ENCODE data around the gene LPAR3. TPM values are rescaled to one million over a fixed set of nuclear protein-coding genes. Genes with fewer than 3 reads are reported as not detected.

LPAR3 gene
- total and polyA plus RNA-seq, 2 experiments from 2014 or later, result 10.4 to 36.9 TPM

GRCh38 chr1:84888753-84889152, 4.3 kb downstream of the LPAR3 start:
- Histone ChIP-seq H3K4me1 (ENCODE audit: insufficient read depth) (peaks cover 12% of the 10 kb centered on the region), H3K27me3 (ENCODE audit: insufficient read depth) (peaks cover 16% of the 10 kb centered on the region), H3K4me2 (no peak overlapping the region), H3K36me3 (ENCODE audit: insufficient read depth) (peaks cover 18% of the 10 kb centered on the region), H2AFZ (no peak overlapping the region), H3F3A (replicated peaks; ENCODE audit: low read depth) (peaks cover 1% of the 10 kb centered on the region; the same call in 1 of the 2 replicates), H3K79me2 (replicated peaks; ENCODE audit: insufficient read depth) (peaks cover 32% of the 10 kb centered on the region), H3K9me2 (ENCODE audit: insufficient read depth) (no peaks in the 10 kb centered on the region), H3K27ac (ENCODE audit: low read depth) (no peak overlapping the region), H4K20me1 (replicated peaks; ENCODE audit: insufficient read depth) (no peaks in the 10 kb centered on the region), H3K4me3 (no peak overlapping the region)
- ATAC-seq, result no peak
- H3K4me1 Mint-ChIP-seq, result peaks cover 39% of the 10 kb centered on the region
- H3K27me3 Mint-ChIP-seq (ENCODE audit: insufficient read depth, low read depth, poor library complexity), result peaks cover 6% of the 10 kb centered on the region
- TF ChIP-seq REST (IDR thresholded peaks at IDR 0.05; ENCODE audit: unreplicated experiment) (no peak), EZH2phosphoT487 (IDR thresholded peaks at IDR 0.05; ENCODE audit: unreplicated experiment) (no peak), ETS1 (IDR thresholded peaks at IDR 0.05) (no peak), CREB1 (CRISPR knock-in tag; IDR thresholded peaks at IDR 0.05; ENCODE audit: low read depth) (no peak), EZH2 (IDR thresholded peaks at IDR 0.05; ENCODE audit: low read depth, unreplicated experiment) (no peak)
- H3K27ac Mint-ChIP-seq, result no peak overlapping the region
- H3K4me3 Mint-ChIP-seq, result no peak overlapping the region
- H3K9me3 Mint-ChIP-seq, result no peaks in the 10 kb centered on the region
- no peak for DNase-seq (ENCODE audit: low spot score)
- peaks cover 35% of the 10 kb centered on the region for H3K36me3 Mint-ChIP-seq (ENCODE audit: low read depth)

- Mint-ChIP-seq H3K4me1 (peaks cover 34% of the 10 kb centered on the region), H3K4me3 (no peak overlapping the region), H3K27ac (no peak overlapping the region; the same call in 1 of the 2 replicates), H3K36me3 (ENCODE audit: low read depth) (peaks cover 43% of the 10 kb centered on the region), H3K9me3 (peaks cover 2% of the 10 kb centered on the region; the same call in 1 of the 3 replicates), H3K27me3 (ENCODE audit: insufficient read depth, low read depth, poor library complexity) (no peaks in the 10 kb centered on the region)
- no peak for DNase-seq (ENCODE audit: low spot score)
- no peak for ATAC-seq
- peaks cover 46% of the 10 kb centered on the region for H3K79me2 ChIP-seq (replicated peaks; ENCODE audit: insufficient read depth)
- peaks cover 20% of the 10 kb centered on the region for H3K36me3 ChIP-seq (ENCODE audit: insufficient read depth)
- peaks cover 7% of the 10 kb centered on the region for H3K4me1 ChIP-seq (ENCODE audit: insufficient read depth)
- H2AFZ ChIP-seq, result no peak overlapping the region
- TF ChIP-seq ETS1 (IDR thresholded peaks at IDR 0.05), result no peak
- TF ChIP-seq JUNB (IDR thresholded peaks at IDR 0.05; ENCODE audit: unreplicated experiment), result no peak
- no peak for TF ChIP-seq ZNF331 (CRISPR knock-in tag; IDR thresholded peaks at IDR 0.05; ENCODE audit: low read depth)
- H3K27ac ChIP-seq (ENCODE audit: low read depth), result no peak overlapping the region
- H3K9me2 ChIP-seq (ENCODE audit: insufficient read depth), result no peaks in the 10 kb centered on the region
- H3K27me3 ChIP-seq (ENCODE audit: insufficient read depth), result peaks cover 9% of the 10 kb centered on the region
- H4K20me1 ChIP-seq (replicated peaks; ENCODE audit: insufficient read depth), result no peaks in the 10 kb centered on the region
- no peak overlapping the region for H3K4me3 ChIP-seq
- no peaks in the 10 kb centered on the region for H3F3A ChIP-seq (replicated peaks; ENCODE audit: low read depth)
- H3K4me2 ChIP-seq, result no peak overlapping the region
Measured at GRCh38 chr1:84887261-84887934, 5.6 kb downstream of the LPAR3 start.

All from GM23338 (cell line).